HG03520 (cell line): ENCODE measurements around the gene SETD9.
A peak's percentile ranks its signal among the peaks of the same experiment; 100 is the strongest.

Experiments
- ATAC-seq: cut with Tn5 transposase; IDR thresholded peaks from one replicate; pipeline ENCODE4 v1.9.1; 2021; ENCODE audit warnings: mild to moderate bottlenecking, moderate library complexity; ENCODE audit not compliant: unreplicated experiment

Gene SETD9, protein sequence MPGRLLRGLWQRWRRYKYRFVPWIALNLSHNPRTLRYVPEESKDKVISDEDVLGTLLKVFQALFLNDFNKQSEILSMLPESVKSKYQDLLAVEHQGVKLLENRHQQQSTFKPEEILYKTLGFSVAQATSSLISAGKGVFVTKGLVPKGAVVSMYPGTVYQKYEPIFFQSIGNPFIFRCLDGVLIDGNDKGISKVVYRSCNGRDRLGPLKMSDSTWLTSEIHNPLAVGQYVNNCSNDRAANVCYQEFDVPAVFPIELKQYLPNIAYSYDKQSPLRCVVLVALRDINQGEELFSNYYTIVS

GRCh38 chr5:56909294-56910209 is at the start of gene SETD9:
TSS of gene SETD9 (plus strand) at chr5:56909596. CDS start at chr5:56909646, 50 bp downstream.
- peak; percentile 82 for ATAC-seq

DNA sequence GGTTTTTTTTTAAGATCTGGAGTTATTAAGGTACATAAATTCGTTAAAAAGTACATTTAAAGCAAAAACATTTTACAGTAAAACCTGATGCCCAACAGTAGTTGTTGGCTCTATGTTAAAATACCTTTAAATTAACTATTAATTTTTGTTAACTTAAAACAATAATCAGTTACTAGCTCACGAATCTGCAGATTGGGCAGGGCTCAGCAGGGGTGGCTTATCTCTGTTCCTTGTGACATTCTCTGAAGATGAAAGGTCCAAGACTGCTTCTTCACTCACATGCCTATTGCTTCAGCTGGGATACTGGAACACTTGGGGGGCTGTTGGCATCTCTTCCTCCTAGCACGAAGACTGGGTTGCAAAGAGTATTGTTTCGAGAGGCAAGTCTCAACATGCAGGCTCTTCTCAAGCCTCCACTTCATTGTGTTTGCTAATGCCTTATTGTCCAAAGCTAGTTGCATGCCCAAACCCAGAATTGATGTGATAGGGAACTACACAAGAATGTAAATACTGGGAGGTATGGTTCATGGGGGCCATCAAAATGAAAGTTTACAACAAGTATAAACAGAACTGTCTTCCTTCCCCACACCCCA is 47.4 kb upstream of the SETD9 start:
- no peak for ATAC-seq

DNA sequence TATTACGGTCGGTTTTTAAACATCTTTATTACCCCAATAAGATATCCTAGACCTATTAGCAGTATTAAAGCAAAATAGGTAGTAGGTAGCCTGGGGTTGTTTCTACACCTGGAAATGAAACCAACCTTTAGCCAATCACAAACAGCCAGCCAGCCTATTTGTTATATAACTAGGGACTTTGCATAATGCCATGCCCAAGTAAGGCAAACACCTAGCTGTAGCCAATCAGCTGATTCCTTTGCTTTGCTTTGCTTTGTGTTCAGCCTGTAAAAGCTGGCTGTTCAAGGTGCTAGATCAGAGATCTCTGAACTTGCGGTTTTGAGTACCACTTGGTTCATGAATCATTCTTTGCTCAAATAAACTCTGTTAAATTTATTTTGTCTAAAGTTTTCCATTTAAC is 46.5 kb upstream of the SETD9 start:
- no peak for ATAC-seq

GRCh38 chr5:56871777-56872176 is 37.6 kb upstream of the SETD9 start:
- no peak for ATAC-seq

DNA sequence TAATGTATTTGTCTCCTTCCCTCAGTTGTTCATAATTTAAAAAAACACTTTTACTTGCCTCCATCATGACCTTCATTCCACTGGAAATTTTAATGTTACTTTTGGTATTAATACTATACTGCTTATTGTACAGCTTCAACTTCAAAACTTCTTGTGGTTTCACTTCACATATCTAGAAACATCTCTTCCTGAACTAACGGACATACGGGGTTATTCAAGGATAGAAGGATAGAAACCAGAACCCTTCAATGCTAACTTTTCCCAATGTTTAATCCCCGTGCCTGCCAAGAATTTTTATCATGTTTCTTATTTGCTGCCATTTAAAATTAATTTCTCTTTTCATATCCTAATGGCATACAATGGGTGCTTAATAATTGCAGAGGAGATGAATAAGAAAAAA is 36.3 kb upstream of the SETD9 start:
- no peak for ATAC-seq

DNA sequence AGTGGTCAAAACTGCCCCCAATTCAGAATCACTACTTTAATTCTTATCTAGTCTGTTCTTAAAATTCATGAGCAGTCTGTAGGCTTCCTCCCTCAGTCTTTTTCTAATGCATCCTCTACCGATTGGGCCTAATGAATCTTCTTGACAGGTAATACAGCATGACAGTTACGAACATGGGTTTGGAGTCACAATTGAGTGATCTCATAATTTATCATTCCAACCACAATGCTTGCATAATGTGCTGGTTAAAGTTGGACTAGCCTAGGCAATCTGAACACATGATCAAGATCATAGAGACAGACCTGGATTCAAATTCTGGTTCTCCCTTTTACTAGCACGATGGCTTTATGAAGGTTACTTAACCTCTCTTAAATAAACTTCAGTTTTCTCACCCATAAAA is 33.1 kb upstream of the SETD9 start:
- no peak for ATAC-seq

GRCh38 chr5:56881571-56881970 is 27.8 kb upstream of the SETD9 start:
- ATAC-seq, result no peak

GRCh38 chr5:56893251-56893951 is 16.0 kb upstream of the SETD9 start:
- no peak for ATAC-seq

- no peak for ATAC-seq
These were observed 12.6 kb upstream of the SETD9 start for GRCh38 chr5:56896763-56897162.

DNA sequence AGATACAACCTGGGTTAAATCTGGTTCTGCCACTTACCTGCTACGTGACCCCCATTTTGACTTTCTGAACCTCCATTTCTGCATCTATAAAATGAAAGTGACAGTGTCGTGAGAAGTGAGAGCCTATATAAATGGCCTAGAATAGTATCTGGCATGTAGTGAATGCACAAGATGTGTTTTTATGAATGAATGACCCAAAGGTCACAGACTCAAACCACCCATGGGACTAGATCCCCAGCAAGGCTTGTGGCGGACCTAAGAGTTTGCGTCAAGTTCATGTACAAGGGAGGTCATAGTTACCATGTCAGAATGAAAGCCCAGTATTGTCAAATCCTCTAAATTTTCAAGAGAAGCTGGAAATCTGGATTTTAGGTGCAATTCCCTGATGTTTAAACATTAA is 11.2 kb upstream of the SETD9 start:
- no peak for ATAC-seq

DNA sequence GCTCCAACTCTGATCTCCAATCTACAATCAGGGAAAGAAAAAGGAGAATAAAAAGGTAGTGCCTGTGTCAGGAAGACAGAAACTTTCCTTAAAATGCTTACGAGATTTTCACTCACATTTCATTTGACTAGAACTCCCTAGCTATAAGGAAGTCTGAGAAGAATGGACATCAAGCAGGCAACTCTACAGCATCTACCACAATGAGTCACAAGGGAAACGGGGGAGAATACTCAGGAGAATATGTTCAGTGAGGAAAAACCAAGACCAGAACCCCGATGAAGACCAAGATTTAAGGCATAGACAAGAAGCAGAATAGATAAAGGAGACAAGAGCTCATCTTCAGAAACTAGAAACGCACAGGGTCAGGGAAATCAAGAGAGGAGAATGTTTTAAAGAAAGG is 9.0 kb upstream of the SETD9 start:
- no peak for ATAC-seq

DNA sequence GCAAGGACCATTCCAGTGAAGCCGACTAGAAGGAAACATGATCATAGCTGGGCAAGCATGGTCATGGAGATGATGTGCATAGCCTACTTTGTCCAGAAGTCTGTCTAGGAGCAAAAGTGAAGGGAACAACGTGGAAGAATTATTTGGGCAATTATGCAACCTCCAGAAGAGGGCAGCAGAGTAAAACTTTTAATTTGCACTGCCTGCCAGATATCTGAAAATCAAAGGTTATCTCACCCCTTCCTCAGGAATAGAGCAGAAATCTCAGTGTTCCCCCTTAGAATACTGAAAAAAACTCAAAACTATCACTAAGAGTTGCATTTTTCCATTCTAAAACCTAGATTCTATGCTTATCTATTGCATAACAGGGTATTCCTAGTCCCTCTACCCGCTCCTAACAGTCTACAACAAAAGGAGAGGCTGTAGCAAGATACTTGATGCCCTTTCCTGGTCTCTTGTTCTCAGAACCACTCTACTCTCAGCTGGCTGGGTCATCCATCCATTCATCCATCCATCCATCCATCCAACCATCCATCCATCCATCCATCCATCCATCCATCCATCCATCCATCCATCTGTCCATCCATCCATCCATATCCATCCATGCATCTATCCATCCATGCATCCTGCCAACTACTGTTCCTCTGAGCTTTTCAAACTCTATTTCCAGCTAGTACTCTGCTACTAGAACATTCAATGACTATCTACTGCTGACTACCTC is 8.4 kb upstream of the SETD9 start:
- no peak for ATAC-seq

DNA sequence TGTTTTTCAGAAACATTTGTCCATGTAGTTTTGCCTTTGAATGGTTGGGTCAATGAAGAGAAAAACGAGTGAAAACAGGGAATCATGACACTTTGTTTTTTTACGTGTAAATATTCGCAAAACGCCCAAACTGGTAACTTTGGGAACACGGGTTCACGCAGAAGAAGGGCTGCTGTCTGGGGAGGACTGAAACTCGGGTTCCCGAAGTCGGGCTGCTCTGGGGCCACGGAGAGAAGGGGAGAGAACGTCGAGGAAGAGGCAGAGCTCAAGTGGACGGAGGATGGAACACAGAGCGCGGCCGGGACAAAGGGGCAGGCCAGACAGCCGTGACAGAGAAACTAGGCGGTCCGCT is 478 bp upstream of the SETD9 start:
- no peak for ATAC-seq

GRCh38 chr5:56910210-56910965 is 992 bp downstream of the SETD9 start:
- ATAC-seq, result peak; percentile 12

DNA sequence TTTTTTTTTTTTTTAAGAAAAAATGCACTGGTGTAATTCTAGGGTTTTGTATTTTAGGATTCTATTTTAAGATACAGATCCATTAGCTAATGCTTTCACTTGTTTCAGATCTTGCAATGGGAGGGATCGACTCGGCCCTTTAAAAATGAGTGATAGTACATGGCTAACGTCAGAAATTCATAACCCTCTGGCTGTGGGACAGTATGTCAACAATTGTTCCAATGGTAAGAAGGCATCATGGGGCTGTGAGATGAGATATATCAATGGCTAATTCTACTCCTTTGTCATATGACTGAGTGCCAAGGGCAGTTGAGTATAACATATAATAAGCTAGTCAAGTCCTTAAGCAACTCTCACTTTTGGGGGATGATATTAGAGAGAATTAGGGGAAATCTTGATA is 4.4 kb downstream of the SETD9 start:
- no peak for ATAC-seq

- no peak for ATAC-seq
These were observed 5.3 kb downstream of the SETD9 start for GRCh38 chr5:56914678-56915077.

GRCh38 chr5:56917534-56917933 is 8.1 kb downstream of the SETD9 start:
- no peak for ATAC-seq

GRCh38 chr5:56918054-56918453 is 8.7 kb downstream of the SETD9 start:
- no peak for ATAC-seq

DNA sequence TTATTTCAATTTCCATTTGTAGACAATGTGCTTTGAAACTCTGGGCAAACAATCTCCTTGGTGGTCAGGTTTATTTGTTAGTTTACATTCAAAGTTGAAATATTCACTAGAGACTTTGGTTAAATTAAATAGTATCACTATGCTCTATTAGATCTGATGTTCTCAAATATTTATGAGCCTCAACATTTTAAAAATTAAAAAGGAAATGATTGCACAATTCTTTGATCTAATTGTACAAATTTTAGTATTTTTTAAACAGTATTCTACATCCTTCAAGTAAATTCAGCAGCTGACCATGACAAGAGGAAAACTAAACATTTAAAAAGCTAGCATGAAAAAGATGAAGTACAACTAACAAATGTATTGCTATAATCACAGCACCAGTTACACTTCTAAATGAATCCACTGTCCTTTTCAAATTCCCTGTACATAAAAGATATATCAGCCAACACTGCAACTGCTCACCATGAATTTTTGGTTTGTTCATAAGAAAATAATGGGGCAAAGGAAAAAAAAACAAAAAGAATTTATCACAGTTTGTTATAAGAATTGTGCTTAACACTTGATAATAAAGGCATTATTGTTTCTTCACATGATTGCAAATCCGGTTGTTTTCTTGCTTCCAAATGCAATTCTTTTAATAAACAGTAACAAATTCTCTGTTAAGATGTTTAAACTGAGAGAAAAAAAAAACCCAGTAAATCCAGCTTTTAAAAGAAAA is 10.7 kb downstream of the SETD9 start:
- no peak for ATAC-seq
